Spleen (tissue), 7 donors: ENCODE results near the gene CFAP43.

ENCODE experiments used
- CTCF ChIP-seq, 11 experiments: fragments of 200-600 bp in 7 of 11; fragments of 450-650 bp in 4 of 11; sonication (generic) in 4 of 11; IDR thresholded peaks in 8 of 11; conservative IDR thresholded peaks in 3 of 11; 1 replicate in 7 of 11; 2 replicates in 4 of 11; pipeline versions ENCODE4 v1.4.0 to v1.8.0; 2016 to 2021; ENCODE audit warnings: antibody characterized with exemption in 11 of 11, inconsistent platforms in 4 of 11, mild to moderate bottlenecking in 1 of 11
- POLR2AphosphoS5 ChIP-seq, 3 donors: sonication (generic); formaldehyde crosslinking; IDR thresholded peaks; one replicate each; pipeline ENCODE4 v1.5.1; 2017; ENCODE audit warnings: antibody characterized with exemption in 3 of 3
- donor health status: DM: no; HTN: no; CAD: no; lungs with moderate emphysema.
- donor health status: DM: no; HTN: no; CAD: no.
- donor health status: DM: no; HTN: no; CAD: no.

- TF ChIP-seq POLR2AphosphoS5 (IDR thresholded peaks at IDR 0.05) (no peak), CTCF (IDR thresholded peaks at IDR 0.05 in 8 of 11, conservative IDR thresholded peaks at IDR 0.05 in 3 of 11) (no peak)
Measured at GRCh38 chr10:104246976-104247375, 14.8 kb upstream of the CFAP43 start.
